K562 (cell line): ENCODE results near the gene TUBB6. TPM values are rescaled to one million over a fixed set of nuclear protein-coding genes. Genes with fewer than 3 reads are reported as not detected.
A peak's percentile ranks its signal among the peaks of the same experiment; 100 is the strongest.

Experiments used
- ATAC-seq: fragments of 200-7000 bp; cut with Tn5 transposase; 3 replicates; pipeline ENCODE4 v1.9.1; 2020; ENCODE audit warnings: moderate library complexity
- BruUV-seq: library from RNA; stranded (reverse); fragments of 400-500 nt; replicated peaks from 2 replicates; lab custom pipeline; 2021; lab: Mats Ljungman, UMichigan
- CTCF ChIA-PET: fragments of 300-600 bp; formaldehyde crosslinking; extraction: SDS; loops from one replicate; lab custom pipeline; 2021; ENCODE audit warnings: low intra/inter-chr PET ratio; lab: Yijun Ruan, JAX
- POLR2A ChIA-PET: fragments of 300-600, 350-650 bp; sonication (Branson Sonifier 250); formaldehyde crosslinking; extraction: SDS; loops from one replicate; lab custom pipeline; 2021; ENCODE audit warnings: antibody characterized with exemption, inconsistent platforms; lab: Yijun Ruan, JAX
- DNase-seq, 4 experiments: peaks; one replicate each; pipeline versions ENCODE4 v3.0.0 to v3.0.0-alpha.2; 2011 to 2018; ENCODE audit warnings: low spot score in 3 of 4, mixed read lengths in 3 of 4; ENCODE audit errors: extremely low read depth in 1 of 4
- FAIRE-seq: peaks from 2 replicates; lab custom pipeline; 2011; peaks lifted over from hg19 to GRCh38; lab: Jason Lieb, UNC
- H2AFZ ChIP-seq: 2 replicates; pipeline ENCODE4 v1.6.0; 2011; ENCODE audit warnings: low read depth, low read length, control low read depth, inconsistent platforms
- H3K27ac ChIP-seq: fragments of 200-600 bp; 3 replicates; pipeline ENCODE4 v1.8.0; 2011; ENCODE audit warnings: low read depth, mild to moderate bottlenecking, control low read depth, inconsistent platforms, low read length, moderate library complexity, mixed read lengths; ENCODE audit errors: extremely low read depth
- H3K27me3 ChIP-seq, 2 experiments: fragments of 300-600 bp in 1 of 2; 2 replicates in 1 of 2; 3 replicates in 1 of 2; pipeline versions ENCODE4 v1.6.0 to v1.8.0; 2011; ENCODE audit warnings: inconsistent platforms in 2 of 2, low read length in 2 of 2, mild to moderate bottlenecking in 1 of 2, mixed read lengths in 1 of 2, moderate library complexity in 1 of 2; ENCODE audit not compliant: control insufficient read depth in 2 of 2, insufficient read depth in 2 of 2
- H3K36me3 ChIP-seq: fragments of 300-600 bp; 3 replicates; pipeline ENCODE4 v1.8.0; 2011; ENCODE audit warnings: mild to moderate bottlenecking, low read length, inconsistent platforms; ENCODE audit not compliant: control insufficient read depth, insufficient read depth
- H3K4me1 ChIP-seq, 2 experiments: fragments of 200-600 bp in 1 of 2; replicated peaks in 1 of 2; 2 replicates in 1 of 2; 3 replicates in 1 of 2; pipeline versions ENCODE4 v1.5.1 to v1.8.0; 2011; ENCODE audit warnings: inconsistent platforms in 2 of 2, low read length in 2 of 2, mild to moderate bottlenecking in 1 of 2, mixed read lengths in 1 of 2, moderate library complexity in 1 of 2; ENCODE audit not compliant: control insufficient read depth in 2 of 2, insufficient read depth in 2 of 2
- H3K4me2 ChIP-seq: 2 replicates; pipeline ENCODE4 v1.6.1; 2011; ENCODE audit warnings: low read length, control low read depth, inconsistent platforms, mixed read lengths; ENCODE audit not compliant: insufficient read depth
- H3K4me3 ChIP-seq: fragments of 200-600 bp; sonication (generic), shearing (Covaris generic); 2 replicates; pipeline ENCODE4 v1.5.1; 2016; ENCODE audit warnings: control low read depth, inconsistent platforms
- H3K79me2 ChIP-seq: fragments of 200-600 bp; 3 replicates; pipeline ENCODE4 v1.8.0; 2011; ENCODE audit warnings: low read length, inconsistent platforms; ENCODE audit not compliant: control insufficient read depth, insufficient read depth
- H3K9ac ChIP-seq, 2 experiments: 2 replicates each; pipeline versions ENCODE4 v1.6.0 to v1.6.1; 2011; ENCODE audit warnings: low read depth in 2 of 2, low read length in 2 of 2, control low read depth in 1 of 2, inconsistent platforms in 1 of 2, mild to moderate bottlenecking in 1 of 2, mixed read lengths in 1 of 2; ENCODE audit not compliant: insufficient read depth in 1 of 2
- H3K9me1 ChIP-seq: one replicate; pipeline ENCODE4 v1.6.0; 2011; ENCODE audit warnings: inconsistent platforms, mild to moderate bottlenecking, low read length, moderate library complexity; ENCODE audit not compliant: control insufficient read depth, insufficient read depth
- H3K9me3 ChIP-seq: replicated peaks from 2 replicates; pipeline ENCODE4 v1.5.1; 2011; ENCODE audit warnings: low read depth, low read length, inconsistent platforms; ENCODE audit not compliant: control insufficient read depth, insufficient read depth
- H4K20me1 ChIP-seq: replicated peaks from 2 replicates; pipeline ENCODE4 v1.6.1; 2011; ENCODE audit warnings: low read length, inconsistent platforms, mixed read lengths; ENCODE audit not compliant: control insufficient read depth, insufficient read depth
- EGR1 ChIP-seq: fragments of 450-650 bp; conservative IDR thresholded peaks from 2 replicates; pipeline ENCODE4 v1.6.1; 2017; ENCODE audit warnings: mild to moderate bottlenecking
- HDAC8 ChIP-seq: fragments of 450-650 bp; IDR thresholded peaks from 2 replicates; pipeline ENCODE4 v1.6.1; 2016; ENCODE audit warnings: mild to moderate bottlenecking, missing genetic modification characterization, moderate library complexity, missing compliant biosample characterization
- KDM4B ChIP-seq, 2 experiments: fragments of 450-650 bp in 1 of 2; sonication (generic) in 1 of 2; IDR thresholded peaks; 2 replicates each; pipeline ENCODE4 v1.6.1; 2016 to 2017; ENCODE audit warnings: borderline replicate concordance in 2 of 2, antibody characterized with exemption in 1 of 2, low read depth in 1 of 2, mild to moderate bottlenecking in 1 of 2
- PYGO2 ChIP-seq: fragments of 450-650 bp; IDR thresholded peaks from 2 replicates; pipeline ENCODE4 v1.6.1; 2016; ENCODE audit warnings: mild to moderate bottlenecking, missing genetic modification characterization, moderate library complexity, missing compliant biosample characterization
- RBM25 ChIP-seq: fragments of 200-400 bp; formaldehyde crosslinking; IDR thresholded peaks from 2 replicates; pipeline ENCODE4 v1.6.1; 2018; ENCODE audit warnings: low read length, low read depth, moderate library complexity; ENCODE audit not compliant: severe bottlenecking
- TEAD1 ChIP-seq, 2 experiments: fragments of 450-650 bp in 1 of 2; sonication (generic) in 1 of 2; formaldehyde crosslinking; IDR thresholded peaks; 2 replicates each; pipeline versions ENCODE4 v1.4.0 to v1.8.0; 2020 to 2022; ENCODE audit warnings: mild to moderate bottlenecking in 2 of 2, missing genetic modification reagents in 1 of 2
- ZNF197 ChIP-seq: fragments of 200-800 bp; sonication (Bioruptor generic); IDR thresholded peaks from 2 replicates; pipeline ENCODE4 v1.6.1; 2016; ENCODE audit warnings: low read depth, missing genetic modification characterization, missing compliant biosample characterization
- ZNF224 ChIP-seq: sonication (generic); formaldehyde crosslinking; IDR thresholded peaks from 2 replicates; pipeline ENCODE4 v1.8.0; 2022; ENCODE audit warnings: mild to moderate bottlenecking, missing genetic modification reagents
- ZNF263 ChIP-seq: sonication (generic); formaldehyde crosslinking; IDR thresholded peaks from 2 replicates; pipeline ENCODE4 v1.8.0; 2022; ENCODE audit warnings: mild to moderate bottlenecking, missing genetic modification reagents, borderline replicate concordance
- ZNF507 ChIP-seq: conservative IDR thresholded peaks from 2 replicates; pipeline ENCODE4 v1.6.1; 2017; ENCODE audit warnings: missing genetic modification characterization, missing compliant biosample characterization
- WGBS: fragments of 100-300 bp; shearing (Covaris generic); methylation state at CpG from one replicate; pipeline ENCODE4 v1.1.6; 2016; ENCODE audit warnings: low coverage, mixed read lengths; ENCODE audit not compliant: insufficient coverage; ENCODE audit errors: missing lambda C conversion rate; 5-methylcytosine and 5-hydroxymethylcytosine counted together
- in situ Hi-C: fragments of 300-500 bp; cut with MboI; formaldehyde crosslinking; loops from 4 replicates; pipeline ENCODE4 v1.15.0; 2018; ENCODE audit warnings: inconsistent platforms, mixed read lengths
- intact Hi-C: fragments of 100-400 bp; cut with micrococcal nuclease; formaldehyde crosslinking; loops from 2 replicates; pipeline ENCODE4 v1.14.2; 2022
- polyA plus RNA-seq, 8 experiments: library from polyadenylated mRNA; depleted of rRNA in 4 of 8; stranded (reverse) in 5 of 8; unstranded in 3 of 8; fragments of >200 nt; fragmentation: Nextera tagmentation in 2 of 8; fragmentation: Illumina TruSeq in 1 of 8; extraction: Ambion mirVana in 2 of 8; extraction: Trizol in 1 of 8; gene quantifications; 2 replicates each; pipeline versions ENCODE4 v1.2.1 to v1.2.3, GENCODE V29; 2011 to 2014; ENCODE audit warnings: inconsistent platforms in 1 of 8, missing spikeins in 1 of 8
- total RNA-seq, 7 experiments: library from RNA; depleted of rRNA in 6 of 7; stranded (reverse); fragments of >200 nt in 6 of 7; fragmentation: Illumina TruSeq in 2 of 7; extraction: Trizol in 2 of 7; gene quantifications; 2 replicates each; pipeline versions ENCODE4 v1.2.1 to v1.2.3, GENCODE V29; 2011 to 2021; ENCODE audit warnings: low replicate concordance in 1 of 7
- TF ChIP-seq, protein P1 (sequence below): fragments of 250-450 bp; sonication (Bioruptor Pico); IDR thresholded peaks from 2 replicates; pipeline ENCODE4 v1.4.0; 2020; ENCODE audit warnings: borderline replicate concordance
- TF ChIP-seq, protein P2 (sequence below): fragments of 200-400 bp; formaldehyde crosslinking; IDR thresholded peaks from 2 replicates; pipeline ENCODE4 v1.6.1; 2017; ENCODE audit warnings: mild to moderate bottlenecking, low read depth, low read length, moderate library complexity
- TF ChIP-seq, protein P3 (sequence below): IDR thresholded peaks from 2 replicates; pipeline ENCODE4 v1.6.1; 2016; ENCODE audit warnings: missing genetic modification characterization, missing compliant biosample characterization
- TF ChIP-seq, protein P4 (sequence below): sonication (generic); formaldehyde crosslinking; IDR thresholded peaks from 2 replicates; pipeline ENCODE4 v1.8.0; 2022; ENCODE audit warnings: missing genetic modification reagents, mild to moderate bottlenecking, borderline replicate concordance
- TF ChIP-seq, protein P5 (sequence below): fragments of 450-650 bp; formaldehyde crosslinking; IDR thresholded peaks from 2 replicates; pipeline ENCODE4 v1.4.0; 2020; ENCODE audit warnings: mild to moderate bottlenecking

TUBB6 gene
- total and polyA plus RNA-seq, 9 of the 15 experiments (the other 6 are each of a cell fraction or from before 2014, with no cell fraction given), result 43.9 to 404 (median 81.1) TPM

DNA sequence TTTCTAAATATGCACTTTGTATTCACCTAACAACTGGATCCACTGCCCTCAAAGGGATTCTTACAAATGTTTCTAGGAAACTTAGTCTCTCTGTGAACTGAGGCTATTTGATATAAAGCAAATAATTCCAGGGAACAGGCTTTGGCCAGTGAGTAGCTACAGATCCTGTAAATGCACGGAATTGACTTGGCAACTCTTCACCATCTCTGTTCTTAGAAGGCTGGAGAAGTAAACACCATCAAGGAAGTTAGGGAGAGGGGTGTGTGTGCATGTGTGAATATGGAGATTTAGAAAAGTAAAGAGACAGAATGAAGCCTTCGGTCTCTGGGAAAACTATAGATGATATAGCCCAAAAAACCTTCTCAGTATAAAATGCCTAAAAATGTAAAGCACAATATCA is 43.2 kb upstream of the TUBB6 start:
- POLR2A ChIA-PET, result interaction anchor here (0.6 to 1.6 kb wide), 3 partner anchors 9 to 963 kb away, joined by 4 read pairs; no protein-coding TSS in a partner anchor
- no peak for FAIRE-seq
- 74% methylated on average over 2 of the region's 2 CpGs for WGBS
- TF ChIP-seq, protein P1, sequence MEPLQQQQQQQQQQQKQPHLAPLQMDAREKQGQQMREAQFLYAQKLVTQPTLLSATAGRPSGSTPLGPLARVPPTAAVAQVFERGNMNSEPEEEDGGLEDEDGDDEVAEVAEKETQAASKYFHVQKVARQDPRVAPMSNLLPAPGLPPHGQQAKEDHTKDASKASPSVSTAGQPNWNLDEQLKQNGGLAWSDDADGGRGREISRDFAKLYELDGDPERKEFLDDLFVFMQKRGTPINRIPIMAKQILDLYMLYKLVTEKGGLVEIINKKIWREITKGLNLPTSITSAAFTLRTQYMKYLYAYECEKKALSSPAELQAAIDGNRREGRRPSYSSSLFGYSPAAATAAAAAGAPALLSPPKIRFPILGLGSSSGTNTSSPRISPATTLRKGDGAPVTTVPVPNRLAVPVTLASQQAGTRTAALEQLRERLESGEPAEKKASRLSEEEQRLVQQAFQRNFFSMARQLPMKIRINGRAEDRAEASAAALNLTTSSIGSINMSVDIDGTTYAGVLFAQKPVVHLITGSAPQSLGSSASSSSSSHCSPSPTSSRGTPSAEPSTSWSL (CRISPR knock-in tag), result no peak
- no peak for TF ChIP-seq RBM25
- TF ChIP-seq EGR1, result no peak
- no peak for TF ChIP-seq ZNF197
- TF ChIP-seq, protein P2, sequence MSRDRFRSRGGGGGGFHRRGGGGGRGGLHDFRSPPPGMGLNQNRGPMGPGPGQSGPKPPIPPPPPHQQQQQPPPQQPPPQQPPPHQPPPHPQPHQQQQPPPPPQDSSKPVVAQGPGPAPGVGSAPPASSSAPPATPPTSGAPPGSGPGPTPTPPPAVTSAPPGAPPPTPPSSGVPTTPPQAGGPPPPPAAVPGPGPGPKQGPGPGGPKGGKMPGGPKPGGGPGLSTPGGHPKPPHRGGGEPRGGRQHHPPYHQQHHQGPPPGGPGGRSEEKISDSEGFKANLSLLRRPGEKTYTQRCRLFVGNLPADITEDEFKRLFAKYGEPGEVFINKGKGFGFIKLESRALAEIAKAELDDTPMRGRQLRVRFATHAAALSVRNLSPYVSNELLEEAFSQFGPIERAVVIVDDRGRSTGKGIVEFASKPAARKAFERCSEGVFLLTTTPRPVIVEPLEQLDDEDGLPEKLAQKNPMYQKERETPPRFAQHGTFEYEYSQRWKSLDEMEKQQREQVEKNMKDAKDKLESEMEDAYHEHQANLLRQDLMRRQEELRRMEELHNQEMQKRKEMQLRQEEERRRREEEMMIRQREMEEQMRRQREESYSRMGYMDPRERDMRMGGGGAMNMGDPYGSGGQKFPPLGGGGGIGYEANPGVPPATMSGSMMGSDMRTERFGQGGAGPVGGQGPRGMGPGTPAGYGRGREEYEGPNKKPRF, result no peak
- no peak for TF ChIP-seq TEAD1 (CRISPR knock-in tag; IDR thresholded peaks at IDR 0.05)
- no peak for TF ChIP-seq ZNF507 (tag)
- TF ChIP-seq, protein P3, sequence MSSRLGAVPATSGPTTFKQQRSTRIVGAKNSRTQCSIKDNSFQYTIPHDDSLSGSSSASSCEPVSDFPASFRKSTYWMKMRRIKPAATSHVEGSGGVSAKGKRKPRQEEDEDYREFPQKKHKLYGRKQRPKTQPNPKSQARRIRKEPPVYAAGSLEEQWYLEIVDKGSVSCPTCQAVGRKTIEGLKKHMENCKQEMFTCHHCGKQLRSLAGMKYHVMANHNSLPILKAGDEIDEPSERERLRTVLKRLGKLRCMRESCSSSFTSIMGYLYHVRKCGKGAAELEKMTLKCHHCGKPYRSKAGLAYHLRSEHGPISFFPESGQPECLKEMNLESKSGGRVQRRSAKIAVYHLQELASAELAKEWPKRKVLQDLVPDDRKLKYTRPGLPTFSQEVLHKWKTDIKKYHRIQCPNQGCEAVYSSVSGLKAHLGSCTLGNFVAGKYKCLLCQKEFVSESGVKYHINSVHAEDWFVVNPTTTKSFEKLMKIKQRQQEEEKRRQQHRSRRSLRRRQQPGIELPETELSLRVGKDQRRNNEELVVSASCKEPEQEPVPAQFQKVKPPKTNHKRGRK (tag), result no peak
- TF ChIP-seq, protein P4, sequence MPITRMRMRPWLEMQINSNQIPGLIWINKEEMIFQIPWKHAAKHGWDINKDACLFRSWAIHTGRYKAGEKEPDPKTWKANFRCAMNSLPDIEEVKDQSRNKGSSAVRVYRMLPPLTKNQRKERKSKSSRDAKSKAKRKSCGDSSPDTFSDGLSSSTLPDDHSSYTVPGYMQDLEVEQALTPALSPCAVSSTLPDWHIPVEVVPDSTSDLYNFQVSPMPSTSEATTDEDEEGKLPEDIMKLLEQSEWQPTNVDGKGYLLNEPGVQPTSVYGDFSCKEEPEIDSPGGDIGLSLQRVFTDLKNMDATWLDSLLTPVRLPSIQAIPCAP (CRISPR knock-in tag), result no peak
- TF ChIP-seq PYGO2, result no peak
- TF ChIP-seq, protein P5, sequence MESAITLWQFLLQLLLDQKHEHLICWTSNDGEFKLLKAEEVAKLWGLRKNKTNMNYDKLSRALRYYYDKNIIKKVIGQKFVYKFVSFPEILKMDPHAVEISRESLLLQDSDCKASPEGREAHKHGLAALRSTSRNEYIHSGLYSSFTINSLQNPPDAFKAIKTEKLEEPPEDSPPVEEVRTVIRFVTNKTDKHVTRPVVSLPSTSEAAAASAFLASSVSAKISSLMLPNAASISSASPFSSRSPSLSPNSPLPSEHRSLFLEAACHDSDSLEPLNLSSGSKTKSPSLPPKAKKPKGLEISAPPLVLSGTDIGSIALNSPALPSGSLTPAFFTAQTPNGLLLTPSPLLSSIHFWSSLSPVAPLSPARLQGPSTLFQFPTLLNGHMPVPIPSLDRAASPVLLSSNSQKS (CRISPR knock-in tag), result no peak
- TF ChIP-seq HDAC8 (tag), result no peak
- TF ChIP-seq ZNF263 (CRISPR knock-in tag), result no peak
- TF ChIP-seq ZNF224 (CRISPR knock-in tag), result no peak
- no peak for TF ChIP-seq KDM4B (IDR thresholded peaks at IDR 0.05; ENCODE audit: borderline replicate concordance in 2 of 2, low read depth in 1 of 2)

More for the DNA sequence above, 43.2 kb upstream of the TUBB6 start:
- Histone ChIP-seq H3K36me3 (no peaks in the 10 kb centered on the region), H3K4me3 (no peak overlapping the region), H3K27me3 (peaks cover 2 to 7% of the 10 kb centered on the region in 2 experiments; a peak in 2 of 5 replicates), H3K4me1 (peaks cover 0 to 4% of the 10 kb centered on the region in 2 experiments; a peak in 2 of 5 replicates), H3K79me2 (no peaks in the 10 kb centered on the region), H3K4me2 (no peak overlapping the region), H4K20me1 (no peaks in the 10 kb centered on the region), H3K9me3 (no peaks in the 10 kb centered on the region), H3K9me1 (no peaks in the 10 kb centered on the region), H3K27ac (no peak overlapping the region), H3K9ac (no peak overlapping the region), H2AFZ (peak overlapping the region; percentile 41)
- no TSS peak for BruUV-seq
- in situ Hi-C loops (no loop called here), intact Hi-C loops (no loop called here)
- CTCF ChIA-PET, result no interaction called here
- DNase-seq, result no peak
- no peak for ATAC-seq
